GM12878 (cell line): ENCODE data around the gene ACVR1B. TPM values are rescaled to one million over a fixed set of nuclear protein-coding genes. Genes with fewer than 3 reads are reported as not detected.

Source experiments
- ATAC-seq: fragments of 200-7000 bp; cut with Tn5 transposase; 3 replicates; pipeline ENCODE4 v1.9.1; 2020; ENCODE audit warnings: mild to moderate bottlenecking, moderate library complexity
- BruUV-seq: library from RNA; stranded (reverse); fragments of 400-500 nt; replicated peaks from 2 replicates; lab custom pipeline; 2021; lab: Mats Ljungman, UMichigan
- CTCF ChIA-PET: fragments of 300-600 bp; sonication (Branson Sonifier 250); formaldehyde crosslinking; extraction: SDS; loops from one replicate; lab custom pipeline; 2021; ENCODE audit warnings: inconsistent platforms; lab: Yijun Ruan, JAX
- POLR2A ChIA-PET: fragments of 350-600 bp; formaldehyde crosslinking; extraction: SDS; loops from one replicate; lab custom pipeline; 2021; ENCODE audit warnings: inconsistent platforms; lab: Charles Lee
- RAD21 ChIA-PET: fragments of 300-600 bp; sonication (Branson Sonifier 250); formaldehyde crosslinking; loops from one replicate; lab custom pipeline; 2023; ENCODE audit warnings: antibody characterized with exemption; ENCODE audit not compliant: unreplicated experiment; lab: Charles Lee
- SMC1A ChIA-PET: fragments of 300-600 bp; sonication (Branson Sonifier 250); formaldehyde crosslinking; loops from one replicate; lab custom pipeline; 2023; ENCODE audit not compliant: unreplicated experiment, uncharacterized antibody; lab: Charles Lee
- DNase-seq: peaks from one replicate; pipeline ENCODE4 v3.0.0-alpha.2; 2011; ENCODE audit warnings: low read depth, low spot score
- FAIRE-seq: peaks from 3 replicates; lab custom pipeline; 2011; peaks lifted over from hg19 to GRCh38; lab: Jason Lieb, UNC
- H2AFZ ChIP-seq: 2 replicates; pipeline ENCODE4 v1.6.0; 2011; ENCODE audit warnings: low read depth, low read length, control low read depth; ENCODE audit not compliant: control insufficient read depth
- H3K27ac ChIP-seq: 2 replicates; pipeline ENCODE4 v1.5.1; 2011; ENCODE audit warnings: control low read depth; ENCODE audit not compliant: control insufficient read depth, insufficient read depth
- H3K27me3 ChIP-seq, 2 experiments: replicated peaks in 1 of 2; 2 replicates each; pipeline versions ENCODE4 v1.6.0 to v1.6.1; 2011; ENCODE audit warnings: low read length in 1 of 2; ENCODE audit not compliant: control insufficient read depth in 2 of 2, insufficient read depth in 2 of 2
- H3K36me3 ChIP-seq, 2 experiments: 2 replicates each; pipeline ENCODE4 v1.5.1; 2011; ENCODE audit warnings: low read length in 1 of 2; ENCODE audit not compliant: control insufficient read depth in 2 of 2, insufficient read depth in 2 of 2
- H3K4me1 ChIP-seq: 2 replicates; pipeline ENCODE4 v1.6.1; 2011; ENCODE audit warnings: mild to moderate bottlenecking, low read length, moderate library complexity, mixed read lengths; ENCODE audit not compliant: control insufficient read depth, insufficient read depth
- H3K4me2 ChIP-seq: 2 replicates; pipeline ENCODE4 v1.6.0; 2011; ENCODE audit warnings: control low read depth; ENCODE audit not compliant: control insufficient read depth, insufficient read depth
- H3K4me3 ChIP-seq: fragments of 200-600 bp; sonication (generic); 2 replicates; pipeline ENCODE4 v1.5.1; 2016
- H3K79me2 ChIP-seq: 2 replicates; pipeline ENCODE4 v1.6.0; 2011; ENCODE audit warnings: low read length; ENCODE audit not compliant: control insufficient read depth, insufficient read depth
- H3K9ac ChIP-seq: 2 replicates; pipeline ENCODE4 v1.8.0; 2011; ENCODE audit warnings: low read length, control low read depth, mixed read lengths; ENCODE audit not compliant: control insufficient read depth, insufficient read depth
- H3K9me3 ChIP-seq: replicated peaks from 3 replicates; pipeline ENCODE4 v1.5.1; 2011; ENCODE audit warnings: mild to moderate bottlenecking, low read length; ENCODE audit not compliant: control insufficient read depth, insufficient read depth
- H4K20me1 ChIP-seq: 2 replicates; pipeline ENCODE4 v1.6.0; 2011; ENCODE audit not compliant: control insufficient read depth, insufficient read depth
- CBFB ChIP-seq: IDR thresholded peaks from 2 replicates; pipeline ENCODE4 v1.6.1; 2016; ENCODE audit warnings: antibody characterized with exemption, low read depth
- CHD2 ChIP-seq: IDR thresholded peaks from 2 replicates; pipeline ENCODE4 v1.6.1; 2011; ENCODE audit warnings: low read depth, low read length, improper control_type of control experiment, borderline replicate concordance
- FOXM1 ChIP-seq: IDR thresholded peaks from 2 replicates; pipeline ENCODE4 v1.6.1; 2012; ENCODE audit warnings: low read depth, mild to moderate bottlenecking, inconsistent platforms, low read length, moderate library complexity
- GATAD2B ChIP-seq: fragments of 450-650 bp; conservative IDR thresholded peaks from 2 replicates; pipeline ENCODE4 v1.6.1; 2017; ENCODE audit warnings: low read depth, mild to moderate bottlenecking, moderate library complexity
- HDAC2 ChIP-seq: fragments of 200-600 bp; sonication (generic); IDR thresholded peaks from 2 replicates; pipeline ENCODE4 v1.6.1; 2017
- HDGF ChIP-seq: fragments of 450-650 bp; IDR thresholded peaks from 2 replicates; pipeline ENCODE4 v1.6.1; 2016; ENCODE audit warnings: antibody characterized with exemption
- NFYA ChIP-seq: IDR thresholded peaks from 2 replicates; pipeline ENCODE4 v1.6.1; 2011; ENCODE audit warnings: low read depth, mild to moderate bottlenecking, low read length, improper control_type of control experiment, borderline replicate concordance
- SIX5 ChIP-seq: IDR thresholded peaks from 2 replicates; pipeline ENCODE4 v1.6.1; 2011; ENCODE audit warnings: mild to moderate bottlenecking, low read depth, low read length, moderate library complexity; ENCODE audit not compliant: severe bottlenecking
- SP1 ChIP-seq: IDR thresholded peaks from one replicate; pipeline ENCODE4 v1.6.1; 2011; ENCODE audit warnings: low read depth, low read length
- SUPT20H ChIP-seq: IDR thresholded peaks from 2 replicates; pipeline ENCODE4 v1.6.1; 2011; ENCODE audit warnings: low read depth, mild to moderate bottlenecking, low read length, moderate library complexity, borderline replicate concordance; ENCODE audit not compliant: control insufficient read depth
- TARDBP ChIP-seq: IDR thresholded peaks from 2 replicates; pipeline ENCODE4 v1.6.1; 2016; ENCODE audit warnings: borderline replicate concordance
- TBL1XR1 ChIP-seq: IDR thresholded peaks from 2 replicates; pipeline ENCODE4 v1.6.1; 2012; ENCODE audit warnings: low read depth, low read length, improper control_type of control experiment
- TCF3 ChIP-seq: IDR thresholded peaks from 2 replicates; pipeline ENCODE4 v1.6.1; 2012; ENCODE audit warnings: low read depth, mild to moderate bottlenecking, low read length, borderline replicate concordance; ENCODE audit not compliant: insufficient read depth
- WGBS: methylation state at CpG from one replicate; pipeline ENCODE4 v1.1.6; 2016; ENCODE audit warnings: low lambda C conversion rate; ENCODE audit not compliant: insufficient replicate concordance, insufficient coverage; ENCODE audit errors: missing lambda C conversion rate; 5-methylcytosine and 5-hydroxymethylcytosine counted together
- in situ Hi-C: fragments of 300-500 bp; cut with MboI; formaldehyde crosslinking; loops from 9 replicates; pipeline ENCODE4 v1.14.3; 2018; ENCODE audit warnings: mixed read lengths
- intact Hi-C: fragments of 100-400 bp; cut with micrococcal nuclease; formaldehyde crosslinking; loops from one replicate; pipeline ENCODE4 v1.14.2; 2022; ENCODE audit not compliant: unreplicated experiment
- polyA plus RNA-seq, 11 experiments: library from polyadenylated mRNA; depleted of rRNA in 4 of 11; unstranded in 6 of 11; stranded (reverse) in 5 of 11; fragments of >200 nt; fragmentation: Nextera tagmentation in 4 of 11; fragmentation: Illumina TruSeq in 1 of 11; extraction: Ambion mirVana in 4 of 11; extraction: Trizol in 1 of 11; gene quantifications; 1 replicate in 1 of 11; 2 replicates in 10 of 11; pipeline versions ENCODE4 v1.2.1 to v1.2.3, GENCODE V29; 2011 to 2016; ENCODE audit warnings: inconsistent platforms in 2 of 11, missing spikeins in 2 of 11, low read depth in 1 of 11
- total RNA-seq, 4 experiments: library from RNA; depleted of rRNA in 3 of 4; stranded (reverse); fragments of >200 nt in 3 of 4; fragmentation: Illumina TruSeq in 1 of 4; extraction: Trizol in 1 of 4; gene quantifications; 2 replicates each; pipeline versions ENCODE4 v1.2.1 to v1.2.3, GENCODE V29; 2013 to 2021
- TF ChIP-seq, protein P1 (sequence below): IDR thresholded peaks from 2 replicates; pipeline ENCODE4 v1.6.1; 2012; ENCODE audit warnings: low read depth, low read length, improper control_type of control experiment
- TF ChIP-seq, protein P2 (sequence below): fragments of 450-650 bp; IDR thresholded peaks from 2 replicates; pipeline ENCODE4 v1.6.1; 2016; ENCODE audit warnings: mild to moderate bottlenecking, moderate library complexity, borderline replicate concordance
- TF ChIP-seq, protein P3 (sequence below): fragments of 450-650 bp; IDR thresholded peaks from 2 replicates; pipeline ENCODE4 v1.6.1; 2016; ENCODE audit warnings: mild to moderate bottlenecking
- TF ChIP-seq, protein P4 (sequence below): IDR thresholded peaks from 2 replicates; pipeline ENCODE4 v1.6.1; 2011; ENCODE audit warnings: borderline replicate concordance, low read depth, mild to moderate bottlenecking, moderate library complexity, low read length; ENCODE audit not compliant: insufficient read depth, poor library complexity, severe bottlenecking

The ACVR1B gene
- total and polyA plus RNA-seq, 10 of the 15 experiments (the other 5 are each of a cell fraction or from before 2014, with no cell fraction given) = 0.02 to 0.69 (median 0.16) TPM; not detected in 2

DNA sequence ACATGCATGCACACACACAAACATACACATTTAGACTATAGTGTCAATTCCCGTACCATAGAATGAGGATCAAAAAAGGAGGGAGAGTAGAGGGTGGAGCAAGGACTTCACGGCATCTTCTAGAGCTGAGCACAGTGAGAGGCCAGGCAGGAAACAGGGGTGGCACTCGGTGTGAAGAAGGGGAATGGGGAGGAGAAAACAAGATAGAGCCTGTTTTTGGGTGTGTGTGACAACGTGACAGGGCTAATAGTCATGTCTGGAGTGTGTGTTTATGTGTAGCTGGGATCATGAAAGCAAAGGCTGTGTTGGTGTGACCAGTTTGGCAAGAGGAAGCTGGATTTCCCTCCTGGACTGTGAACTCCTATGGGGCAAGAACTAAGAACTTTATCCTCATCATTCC is 9.9 kb upstream of the ACVR1B start (continued):
- TF ChIP-seq TARDBP (no peak), CBFB (no peak), SIX5 (no peak), NFYA (no peak), SP1 (no peak), SUPT20H (no peak)
- TF ChIP-seq, protein P1, sequence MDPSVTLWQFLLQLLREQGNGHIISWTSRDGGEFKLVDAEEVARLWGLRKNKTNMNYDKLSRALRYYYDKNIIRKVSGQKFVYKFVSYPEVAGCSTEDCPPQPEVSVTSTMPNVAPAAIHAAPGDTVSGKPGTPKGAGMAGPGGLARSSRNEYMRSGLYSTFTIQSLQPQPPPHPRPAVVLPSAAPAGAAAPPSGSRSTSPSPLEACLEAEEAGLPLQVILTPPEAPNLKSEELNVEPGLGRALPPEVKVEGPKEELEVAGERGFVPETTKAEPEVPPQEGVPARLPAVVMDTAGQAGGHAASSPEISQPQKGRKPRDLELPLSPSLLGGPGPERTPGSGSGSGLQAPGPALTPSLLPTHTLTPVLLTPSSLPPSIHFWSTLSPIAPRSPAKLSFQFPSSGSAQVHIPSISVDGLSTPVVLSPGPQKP = no peak

DNA sequence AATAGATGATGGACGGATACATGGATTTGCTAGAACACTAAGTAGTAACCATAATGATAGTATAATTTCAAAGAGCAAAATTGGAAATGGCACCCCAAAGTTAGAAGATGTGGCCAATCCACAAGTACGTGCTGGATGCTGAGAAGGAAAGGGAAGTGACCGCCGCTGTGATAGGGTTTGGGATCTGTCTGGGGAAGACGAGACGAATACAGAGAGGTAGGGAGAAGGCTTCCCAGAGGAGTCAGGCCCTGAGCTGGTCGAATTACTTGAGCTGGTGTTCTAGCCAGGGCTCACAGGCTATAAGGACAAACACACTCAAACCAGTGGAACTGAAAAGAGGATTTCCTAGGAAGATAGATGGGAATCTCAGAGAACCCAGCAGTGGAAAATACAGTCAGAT is 9.4 kb upstream of the ACVR1B start:
- POLR2A ChIA-PET = no interaction called here
- no peak overlapping the region for H3K4me2 ChIP-seq
- CTCF ChIA-PET = no interaction called here
- H3K9me3 ChIP-seq = peaks cover 8% of the 10 kb centered on the region; the same call in 2 of the 3 replicates
- RAD21 ChIA-PET = no interaction called here
- FAIRE-seq (no peak), DNase-seq (no peak), ATAC-seq (no peak)
- BruUV-seq = no TSS peak
- in situ Hi-C loops = no loop called here
- H3K9ac ChIP-seq = no peak overlapping the region
- SMC1A ChIA-PET = no interaction called here
- no peaks in the 10 kb centered on the region for H3K36me3 ChIP-seq
- intact Hi-C loops = no loop called here
- H3K27ac ChIP-seq = no peak overlapping the region
- H2AFZ ChIP-seq = no peak overlapping the region
- H3K4me1 ChIP-seq = no peaks in the 10 kb centered on the region
- no peaks in the 10 kb centered on the region for H3K79me2 ChIP-seq
- 35% methylated on average over 7 of the region's 7 CpGs for WGBS
- H3K4me3 ChIP-seq = no peak overlapping the region
- peaks cover 0 to 1% of the 10 kb centered on the region in 2 experiments; a peak in 2 of 4 replicates for H3K27me3 ChIP-seq
- no peaks in the 10 kb centered on the region for H4K20me1 ChIP-seq
- no peak for TF ChIP-seq HDGF
- TF ChIP-seq, protein P2, sequence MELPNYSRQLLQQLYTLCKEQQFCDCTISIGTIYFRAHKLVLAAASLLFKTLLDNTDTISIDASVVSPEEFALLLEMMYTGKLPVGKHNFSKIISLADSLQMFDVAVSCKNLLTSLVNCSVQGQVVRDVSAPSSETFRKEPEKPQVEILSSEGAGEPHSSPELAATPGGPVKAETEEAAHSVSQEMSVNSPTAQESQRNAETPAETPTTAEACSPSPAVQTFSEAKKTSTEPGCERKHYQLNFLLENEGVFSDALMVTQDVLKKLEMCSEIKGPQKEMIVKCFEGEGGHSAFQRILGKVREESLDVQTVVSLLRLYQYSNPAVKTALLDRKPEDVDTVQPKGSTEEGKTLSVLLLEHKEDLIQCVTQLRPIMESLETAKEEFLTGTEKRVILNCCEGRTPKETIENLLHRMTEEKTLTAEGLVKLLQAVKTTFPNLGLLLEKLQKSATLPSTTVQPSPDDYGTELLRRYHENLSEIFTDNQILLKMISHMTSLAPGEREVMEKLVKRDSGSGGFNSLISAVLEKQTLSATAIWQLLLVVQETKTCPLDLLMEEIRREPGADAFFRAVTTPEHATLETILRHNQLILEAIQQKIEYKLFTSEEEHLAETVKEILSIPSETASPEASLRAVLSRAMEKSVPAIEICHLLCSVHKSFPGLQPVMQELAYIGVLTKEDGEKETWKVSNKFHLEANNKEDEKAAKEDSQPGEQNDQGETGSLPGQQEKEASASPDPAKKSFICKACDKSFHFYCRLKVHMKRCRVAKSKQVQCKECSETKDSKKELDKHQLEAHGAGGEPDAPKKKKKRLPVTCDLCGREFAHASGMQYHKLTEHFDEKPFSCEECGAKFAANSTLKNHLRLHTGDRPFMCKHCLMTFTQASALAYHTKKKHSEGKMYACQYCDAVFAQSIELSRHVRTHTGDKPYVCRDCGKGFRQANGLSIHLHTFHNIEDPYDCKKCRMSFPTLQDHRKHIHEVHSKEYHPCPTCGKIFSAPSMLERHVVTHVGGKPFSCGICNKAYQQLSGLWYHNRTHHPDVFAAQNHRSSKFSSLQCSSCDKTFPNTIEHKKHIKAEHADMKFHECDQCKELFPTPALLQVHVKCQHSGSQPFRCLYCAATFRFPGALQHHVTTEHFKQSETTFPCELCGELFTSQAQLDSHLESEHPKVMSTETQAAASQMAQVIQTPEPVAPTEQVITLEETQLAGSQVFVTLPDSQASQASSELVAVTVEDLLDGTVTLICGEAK = no peak
- TF ChIP-seq CHD2 = no peak
- TF ChIP-seq, protein P3, sequence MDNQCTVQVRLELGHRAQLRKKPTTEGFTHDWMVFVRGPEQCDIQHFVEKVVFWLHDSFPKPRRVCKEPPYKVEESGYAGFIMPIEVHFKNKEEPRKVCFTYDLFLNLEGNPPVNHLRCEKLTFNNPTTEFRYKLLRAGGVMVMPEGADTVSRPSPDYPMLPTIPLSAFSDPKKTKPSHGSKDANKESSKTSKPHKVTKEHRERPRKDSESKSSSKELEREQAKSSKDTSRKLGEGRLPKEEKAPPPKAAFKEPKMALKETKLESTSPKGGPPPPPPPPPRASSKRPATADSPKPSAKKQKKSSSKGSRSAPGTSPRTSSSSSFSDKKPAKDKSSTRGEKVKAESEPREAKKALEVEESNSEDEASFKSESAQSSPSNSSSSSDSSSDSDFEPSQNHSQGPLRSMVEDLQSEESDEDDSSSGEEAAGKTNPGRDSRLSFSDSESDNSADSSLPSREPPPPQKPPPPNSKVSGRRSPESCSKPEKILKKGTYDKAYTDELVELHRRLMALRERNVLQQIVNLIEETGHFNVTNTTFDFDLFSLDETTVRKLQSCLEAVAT = no peak
- no peak for TF ChIP-seq HDAC2
- TF ChIP-seq, protein P4, sequence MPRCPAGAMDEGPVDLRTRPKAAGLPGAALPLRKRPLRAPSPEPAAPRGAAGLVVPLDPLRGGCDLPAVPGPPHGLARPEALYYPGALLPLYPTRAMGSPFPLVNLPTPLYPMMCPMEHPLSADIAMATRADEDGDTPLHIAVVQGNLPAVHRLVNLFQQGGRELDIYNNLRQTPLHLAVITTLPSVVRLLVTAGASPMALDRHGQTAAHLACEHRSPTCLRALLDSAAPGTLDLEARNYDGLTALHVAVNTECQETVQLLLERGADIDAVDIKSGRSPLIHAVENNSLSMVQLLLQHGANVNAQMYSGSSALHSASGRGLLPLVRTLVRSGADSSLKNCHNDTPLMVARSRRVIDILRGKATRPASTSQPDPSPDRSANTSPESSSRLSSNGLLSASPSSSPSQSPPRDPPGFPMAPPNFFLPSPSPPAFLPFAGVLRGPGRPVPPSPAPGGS = no peak
- no peak for TF ChIP-seq CBFB
- no peak for TF ChIP-seq GATAD2B
- TF ChIP-seq FOXM1 = no peak
- TF ChIP-seq TCF3 = no peak
- no peak for TF ChIP-seq TBL1XR1
